ENCODE results near the gene SYCE3. TPM values are rescaled to one million over a fixed set of nuclear protein-coding genes. Genes with fewer than 3 reads are reported as not detected.

Gene SYCE3
- total RNA-seq, 1 donor from 2014 or later, result 0.76 TPM

- no peak for TF ChIP-seq CTCF (IDR thresholded peaks at IDR 0.05; ENCODE audit: unreplicated experiment)
- Mint-ChIP-seq H3K36me3 (peaks cover 4% of the 10 kb centered on the region), H3K4me3 (peak overlapping the region; percentile 95), H3K27ac (peak overlapping the region; percentile 95), H3K9me3 (no peaks in the 10 kb centered on the region), H3K27me3 (ENCODE audit: low read depth) (no peaks in the 10 kb centered on the region), H3K4me1 (peaks cover 17% of the 10 kb centered on the region)
- no peak for DNase-seq (ENCODE audit: low spot score in 2 of 2, unreplicated experiment in 2 of 2)
Observed at GRCh38 chr22:50508897-50509296, 53.8 kb downstream of the SYCE3 start.

DNA sequence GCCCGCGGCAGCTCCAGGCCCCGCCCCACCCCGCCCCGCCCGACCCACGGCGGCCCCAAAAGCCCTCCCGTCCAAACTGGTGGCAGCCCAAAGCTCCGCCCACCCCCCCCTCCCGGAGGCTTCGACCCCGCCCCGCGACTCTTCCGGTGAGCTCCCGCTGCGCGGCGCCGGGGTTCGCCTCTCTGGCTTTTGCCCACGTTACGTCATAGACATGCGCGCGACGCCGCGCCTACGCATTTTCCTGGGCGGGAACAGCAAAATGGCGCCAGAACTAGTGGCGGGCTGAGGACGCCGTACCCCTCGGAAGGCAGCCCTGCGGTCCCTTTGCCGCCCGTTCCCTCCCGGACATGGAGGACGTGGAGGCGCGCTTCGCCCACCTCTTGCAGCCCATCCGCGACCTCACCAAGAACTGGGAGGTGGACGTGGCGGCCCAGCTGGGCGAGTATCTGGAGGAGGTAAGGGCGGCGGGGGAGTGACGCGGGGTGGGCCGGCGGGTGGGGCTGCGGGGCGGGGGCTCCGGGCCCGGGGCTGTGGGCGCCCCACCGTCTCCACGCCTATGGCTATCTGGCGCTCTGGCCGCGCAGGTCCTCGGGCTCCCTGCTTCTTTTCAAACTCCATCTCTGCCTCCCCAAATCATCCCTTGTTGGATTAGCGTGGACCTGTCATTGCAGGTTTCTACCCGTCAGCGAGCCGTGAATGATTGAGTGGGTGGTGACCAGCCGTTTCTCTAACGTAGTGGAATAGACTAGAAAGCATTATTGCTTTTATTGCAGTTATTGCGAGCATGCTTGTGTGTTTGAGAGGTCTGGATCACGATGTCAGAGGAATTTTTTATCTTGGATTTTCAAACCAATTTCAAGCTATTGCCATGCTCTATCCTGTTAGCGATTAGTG, 54.5 kb downstream of the SYCE3 start, which contains the start of gene NCAPH2:
TSS of gene NCAPH2 (plus strand) at position 234 of the 894 bp plus-strand sequence. CDS start at position 348, 114 bp downstream.
- Mint-ChIP-seq H3K4me1 (peaks cover 17% of the 10 kb centered on the region), H3K27me3 (ENCODE audit: low read depth) (no peaks in the 10 kb centered on the region), H3K9me3 (no peaks in the 10 kb centered on the region), H3K27ac (peak within 1 kb of the TSS; percentile 99), H3K4me3 (peak within 1 kb of the TSS; percentile 96), H3K36me3 (peaks cover 4% of the 10 kb centered on the region)
- TF ChIP-seq CTCF (IDR thresholded peaks at IDR 0.05; ENCODE audit: unreplicated experiment), result no peak
- DNase-seq (ENCODE audit: low spot score in 2 of 2, unreplicated experiment in 2 of 2), result peak; percentile 98 to 99

DNA sequence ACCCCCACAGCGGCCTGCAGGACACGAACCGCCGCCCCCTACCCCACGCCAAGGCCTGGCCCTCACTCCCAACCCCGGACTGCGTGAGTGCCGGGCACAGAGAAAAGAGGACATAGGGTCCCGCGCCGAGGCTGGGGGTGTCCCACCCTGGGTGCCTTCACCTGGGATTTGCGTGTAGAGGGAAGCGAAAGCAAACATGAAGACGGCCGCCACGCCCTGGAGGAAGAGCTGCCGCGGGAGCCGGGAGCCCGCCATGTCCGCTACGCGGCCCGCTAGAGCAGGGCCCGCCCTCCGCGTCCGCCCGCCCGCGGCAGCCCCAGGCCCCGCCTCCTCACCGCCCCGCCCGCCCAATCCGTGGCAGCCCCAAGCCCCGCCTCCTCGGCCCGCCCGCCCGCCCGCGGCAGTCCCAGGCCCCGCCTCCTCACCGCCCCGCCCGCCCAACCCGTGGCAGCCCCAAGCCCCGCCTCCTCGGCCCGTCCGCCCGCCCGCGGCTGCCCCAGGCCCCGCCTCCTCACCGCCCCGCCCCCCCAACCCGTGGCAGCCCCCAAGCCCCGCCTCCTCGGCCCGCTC, 55.2 kb downstream of the SYCE3 start, which contains the start of gene LMF2:
TSS of gene LMF2 (minus strand) at position 282 of the 570 bp plus-strand sequence. CDS start at position 255, 27 bp downstream.
- peak; percentile 90 to 92 for DNase-seq (ENCODE audit: low spot score in 2 of 2, unreplicated experiment in 2 of 2)
- Mint-ChIP-seq H3K4me1 (peaks cover 17% of the 10 kb centered on the region), H3K27me3 (ENCODE audit: low read depth) (no peaks in the 10 kb centered on the region), H3K27ac (peak within 1 kb of the TSS; percentile 99), H3K36me3 (peaks cover 4% of the 10 kb centered on the region), H3K4me3 (peak within 1 kb of the TSS; percentile 96), H3K9me3 (no peaks in the 10 kb centered on the region)
- TF ChIP-seq CTCF (IDR thresholded peaks at IDR 0.05; ENCODE audit: unreplicated experiment), result no peak

DNA sequence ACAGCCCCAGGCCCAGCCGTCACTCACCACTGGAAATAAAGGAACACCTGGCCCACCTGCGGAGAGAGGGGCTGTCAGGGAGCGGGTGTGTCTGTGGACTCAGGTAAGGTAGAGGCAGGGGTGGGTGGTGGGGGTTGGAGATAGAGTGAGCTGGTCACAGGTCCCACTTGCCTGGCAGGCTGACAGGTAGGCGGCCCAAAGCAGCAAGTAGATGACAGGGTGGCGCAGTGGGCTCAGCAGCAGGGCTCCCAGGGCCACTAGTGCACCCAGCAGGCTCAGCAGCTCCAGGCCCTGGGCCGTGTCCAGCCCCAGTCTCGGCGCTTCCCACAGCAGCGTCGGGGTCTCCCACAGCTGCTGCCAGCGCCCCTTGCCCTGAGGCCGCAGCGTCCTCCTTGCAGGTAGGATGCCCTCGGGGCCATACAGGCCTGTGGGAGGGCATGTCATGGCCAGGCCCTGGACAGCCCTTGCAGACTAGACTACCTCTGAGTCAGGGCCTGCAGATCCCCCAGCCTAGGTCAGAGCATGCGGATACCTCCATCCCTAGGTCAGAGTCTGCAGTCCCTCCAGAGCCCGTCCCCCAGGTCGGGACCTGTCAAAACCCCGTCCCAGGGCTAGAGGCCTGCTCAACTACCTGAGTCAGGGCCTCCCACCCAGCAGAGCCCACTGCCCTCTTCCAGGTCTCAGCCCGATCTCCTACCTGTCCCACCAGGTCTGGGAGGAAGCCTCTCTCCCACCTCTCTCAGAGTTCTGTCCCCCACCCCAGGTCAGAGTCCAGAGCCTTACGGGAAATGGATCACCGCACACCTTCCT, 55.9 kb downstream of the SYCE3 start:
- no peak for TF ChIP-seq CTCF (IDR thresholded peaks at IDR 0.05; ENCODE audit: unreplicated experiment)
- Mint-ChIP-seq H3K4me3 (peak overlapping the region; percentile 96), H3K36me3 (no peaks in the 10 kb centered on the region), H3K27me3 (ENCODE audit: low read depth) (no peaks in the 10 kb centered on the region), H3K27ac (peak overlapping the region; percentile 91), H3K4me1 (peaks cover 17% of the 10 kb centered on the region), H3K9me3 (no peaks in the 10 kb centered on the region)
- no peak for DNase-seq (ENCODE audit: low spot score in 2 of 2, unreplicated experiment in 2 of 2)

DNA sequence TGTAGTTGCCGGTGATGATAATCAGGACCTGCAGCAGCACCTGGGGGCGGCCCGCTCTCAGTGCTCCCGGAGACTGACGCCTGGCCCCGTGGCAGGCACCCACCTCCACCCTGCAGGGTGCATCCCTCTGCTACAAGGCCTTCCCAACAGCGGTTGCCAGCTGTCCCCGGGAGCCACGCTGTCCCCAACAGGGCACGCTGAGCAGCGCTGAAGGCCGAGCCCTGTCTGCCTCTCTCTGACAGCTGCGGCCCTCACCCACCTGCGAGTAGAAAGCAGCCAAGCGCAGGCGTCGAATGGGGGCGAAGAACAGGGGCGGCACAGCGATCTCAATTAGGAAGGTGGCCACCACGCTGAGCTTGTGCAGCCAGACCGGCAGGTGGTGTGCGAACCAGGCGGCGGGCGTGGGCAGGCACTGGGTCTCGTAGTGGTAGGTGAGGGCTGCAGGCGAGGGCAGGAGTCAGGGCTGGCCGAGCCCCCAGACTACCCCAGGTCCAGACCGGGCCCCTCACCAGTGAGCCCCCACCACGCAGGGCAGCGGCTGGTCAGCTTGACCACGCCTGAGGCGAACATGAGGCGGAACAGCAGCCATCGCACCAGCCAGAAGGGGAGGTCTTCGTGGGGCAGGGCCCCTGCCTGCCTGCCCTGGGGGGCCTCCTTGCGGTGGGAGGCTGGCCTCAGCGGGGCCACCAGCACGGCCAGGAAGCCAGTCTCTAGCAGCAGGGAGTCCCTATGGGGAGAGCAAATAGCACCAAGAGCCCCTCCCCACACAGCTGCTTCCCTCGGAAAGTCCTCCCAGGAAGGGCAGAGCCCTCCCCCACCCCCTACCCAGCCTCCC, 56.7 kb downstream of the SYCE3 start:
- H3K27me3 Mint-ChIP-seq (ENCODE audit: low read depth), result no peaks in the 10 kb centered on the region
- no peak for DNase-seq (ENCODE audit: low spot score in 2 of 2, unreplicated experiment in 2 of 2)
- H3K36me3 Mint-ChIP-seq, result no peaks in the 10 kb centered on the region
- no peaks in the 10 kb centered on the region for H3K9me3 Mint-ChIP-seq
- peaks cover 17% of the 10 kb centered on the region for H3K4me1 Mint-ChIP-seq
- no peak overlapping the region for H3K27ac Mint-ChIP-seq
- no peak for TF ChIP-seq CTCF (IDR thresholded peaks at IDR 0.05; ENCODE audit: unreplicated experiment)
- peak overlapping the region; percentile 96 for H3K4me3 Mint-ChIP-seq
